Stimulated activated CD4-positive, alpha-beta T cell treated with anti-CD3 and anti-CD28 coated beads, TNF-alpha, amount 100 ng/mL, for 1 hour (primary cell): Measurements from ENCODE around the gene PBX1.

Experiments
- DNase-seq, 3 donors: peaks; one replicate each; pipeline ENCODE4 v3.0.0-alpha.2; 2020; ENCODE audit warnings: low read depth in 3 of 3, low spot score in 1 of 3

The PBX1 gene

DNA sequence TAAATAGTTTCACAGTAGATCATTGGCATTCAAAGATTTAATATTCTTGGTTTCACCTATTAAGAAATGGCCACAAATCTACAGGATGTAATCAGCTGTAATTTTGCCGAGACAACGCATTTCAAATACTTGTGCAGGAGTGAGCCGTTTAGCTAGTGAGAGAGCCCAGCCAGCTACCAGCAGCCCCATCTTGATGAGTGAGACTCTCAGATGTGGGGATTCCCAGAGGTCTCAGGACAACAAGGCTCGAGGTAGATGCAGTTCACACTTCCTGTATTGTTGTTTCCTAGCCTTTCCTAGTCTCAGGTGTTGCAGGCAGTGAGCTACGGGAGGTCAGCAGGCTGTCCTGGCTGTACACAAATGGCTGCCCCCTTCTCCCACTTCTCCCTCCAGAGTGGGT is 108.6 kb downstream of the PBX1 start:
- no peak for DNase-seq

GRCh38 chr1:164668491-164669400 is 109.8 kb downstream of the PBX1 start:
- no peak for DNase-seq

DNA sequence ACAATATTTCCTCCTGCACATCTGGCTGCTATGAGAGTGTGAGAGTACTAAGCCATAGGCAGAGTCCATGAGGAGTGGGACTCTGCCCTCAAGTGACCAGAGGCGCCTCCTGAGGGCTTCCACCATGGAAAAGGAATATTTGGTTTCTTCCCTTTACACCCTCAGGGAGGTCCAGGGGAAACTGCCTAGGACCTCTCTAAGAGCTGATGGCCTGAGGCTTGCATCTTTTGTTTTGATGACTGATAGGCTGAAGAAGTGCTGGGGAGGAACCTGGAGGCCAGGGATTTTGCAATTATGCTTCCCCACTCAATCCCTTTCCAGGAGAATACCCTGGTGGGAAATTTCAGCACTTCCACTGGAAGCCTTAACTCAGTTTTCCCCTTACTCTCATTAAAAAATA is 111.0 kb downstream of the PBX1 start:
- DNase-seq, result no peak

- no peak for DNase-seq
These were observed 111.8 kb downstream of the PBX1 start for GRCh38 chr1:164670786-164671185.

DNA sequence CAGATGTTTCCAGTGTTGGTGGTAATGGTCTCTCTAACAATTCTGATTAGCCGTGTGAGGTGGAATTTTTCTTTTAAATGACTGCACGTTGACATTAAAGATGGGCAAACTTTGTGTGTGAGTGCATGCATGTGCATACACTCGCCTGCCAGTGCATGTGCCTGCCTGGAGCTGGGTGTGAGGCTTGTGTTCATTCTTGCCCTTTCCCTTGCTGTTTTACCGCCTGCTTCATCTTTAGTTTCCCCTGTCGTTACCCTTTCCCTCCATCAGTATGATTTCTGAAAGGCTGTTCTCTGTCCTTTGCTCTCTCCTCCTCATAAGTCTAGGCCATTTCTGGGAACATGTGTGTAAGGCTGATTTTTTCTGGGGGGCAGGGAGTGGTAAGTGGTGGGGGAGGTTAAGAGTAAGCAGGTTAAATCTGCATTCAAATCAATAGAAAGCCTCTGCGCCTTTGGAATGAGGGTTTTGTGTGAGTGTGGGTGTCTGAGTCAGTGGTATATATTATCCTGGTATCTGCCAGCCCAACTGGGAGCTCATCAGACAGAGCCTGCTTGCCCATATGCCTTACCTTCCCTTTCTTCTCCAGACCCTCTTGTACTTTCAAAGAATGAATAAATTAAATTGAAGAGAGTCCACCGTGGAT is 112.5 kb downstream of the PBX1 start:
- DNase-seq, result no peak

GRCh38 chr1:164671966-164672571 is 113.1 kb downstream of the PBX1 start:
- no peak for DNase-seq

DNA sequence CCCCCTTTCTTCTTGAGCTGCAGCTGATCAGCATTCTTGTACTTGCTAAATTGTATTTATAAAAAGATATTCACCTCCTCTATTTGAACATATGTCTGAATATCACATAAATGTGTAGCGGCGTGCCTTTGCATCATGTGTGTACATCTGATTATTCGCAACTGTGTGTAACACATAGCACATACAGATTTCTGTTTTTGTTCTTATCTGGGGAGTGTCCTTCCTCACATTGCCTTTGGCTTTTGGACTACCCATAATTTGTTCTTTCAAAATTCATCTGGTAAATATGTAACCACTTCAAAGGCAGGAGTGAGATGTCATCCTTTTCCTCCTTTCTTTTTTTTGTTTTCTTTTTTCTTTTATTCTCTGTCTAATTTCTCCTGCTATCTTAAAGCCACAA is 113.6 kb downstream of the PBX1 start:
- no peak for DNase-seq

- no peak for DNase-seq
These were observed 114.7 kb downstream of the PBX1 start for GRCh38 chr1:164673584-164674214.

- no peak for DNase-seq
These were observed 116.4 kb downstream of the PBX1 start for GRCh38 chr1:164675342-164675904.

DNA sequence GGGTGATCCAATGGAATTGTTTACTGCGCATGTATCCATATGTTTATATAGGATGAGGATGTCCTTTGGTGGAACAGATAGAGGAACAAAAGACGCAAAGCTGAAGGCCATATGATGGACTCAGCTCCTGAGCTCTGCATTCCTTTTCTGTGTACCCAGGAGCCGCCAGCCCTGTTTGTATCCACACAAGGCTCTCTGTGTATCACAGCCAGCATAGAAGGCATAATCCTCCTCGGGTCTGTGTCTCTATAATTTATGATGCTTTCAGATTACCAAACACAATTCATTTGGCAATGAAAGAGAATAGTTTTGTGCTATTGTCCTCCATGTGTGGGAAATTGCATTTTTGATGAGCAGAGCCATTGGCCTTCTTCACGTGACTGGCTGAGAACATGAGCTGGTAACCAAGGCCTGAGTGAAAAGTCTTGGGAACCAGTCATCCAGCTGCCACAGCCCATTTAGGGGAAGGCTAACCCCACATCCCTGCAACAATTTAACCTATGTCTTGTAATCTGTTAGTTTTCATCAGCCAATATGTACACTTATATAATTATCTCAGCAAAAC is 119.2 kb downstream of the PBX1 start:
- no peak for DNase-seq

DNA sequence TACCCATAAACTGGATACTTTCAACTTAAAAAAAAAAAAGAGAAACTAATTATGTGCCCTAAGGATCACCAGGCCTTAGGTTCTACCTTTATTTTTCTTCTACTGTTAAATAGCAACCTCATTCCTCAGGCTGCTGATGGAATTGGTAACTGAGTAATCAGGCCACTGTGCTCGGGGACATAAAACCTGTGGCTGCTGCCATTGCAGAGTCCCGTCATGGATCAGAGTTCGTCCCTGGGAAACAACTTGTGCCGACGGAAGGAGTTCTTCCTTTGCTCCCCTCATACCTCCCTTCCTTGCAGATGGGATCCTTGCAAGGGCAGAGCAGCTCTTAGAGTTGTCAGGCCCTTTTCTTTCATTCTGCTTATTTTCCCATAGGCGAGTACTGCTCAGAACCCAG is 123.6 kb downstream of the PBX1 start:
- DNase-seq, result no peak

DNA sequence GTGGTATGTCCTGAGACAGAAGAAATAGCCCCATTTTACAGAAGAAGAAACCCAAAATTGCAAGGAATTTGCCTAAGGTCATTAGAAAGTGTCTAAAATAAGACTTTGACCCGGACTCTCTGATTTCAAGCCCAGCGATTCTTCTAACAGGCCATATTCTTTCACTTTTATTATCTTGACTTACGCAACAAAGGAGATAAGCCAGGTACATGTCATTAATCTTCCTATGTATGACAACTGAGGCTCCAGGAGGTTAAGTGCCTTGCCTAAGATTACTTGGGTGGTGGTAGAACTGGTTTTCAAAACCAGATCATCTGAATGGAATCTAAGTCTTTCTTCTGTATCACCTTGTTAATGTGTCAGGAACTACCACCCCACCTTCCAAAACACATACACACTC is 124.3 kb downstream of the PBX1 start:
- DNase-seq, result no peak

DNA sequence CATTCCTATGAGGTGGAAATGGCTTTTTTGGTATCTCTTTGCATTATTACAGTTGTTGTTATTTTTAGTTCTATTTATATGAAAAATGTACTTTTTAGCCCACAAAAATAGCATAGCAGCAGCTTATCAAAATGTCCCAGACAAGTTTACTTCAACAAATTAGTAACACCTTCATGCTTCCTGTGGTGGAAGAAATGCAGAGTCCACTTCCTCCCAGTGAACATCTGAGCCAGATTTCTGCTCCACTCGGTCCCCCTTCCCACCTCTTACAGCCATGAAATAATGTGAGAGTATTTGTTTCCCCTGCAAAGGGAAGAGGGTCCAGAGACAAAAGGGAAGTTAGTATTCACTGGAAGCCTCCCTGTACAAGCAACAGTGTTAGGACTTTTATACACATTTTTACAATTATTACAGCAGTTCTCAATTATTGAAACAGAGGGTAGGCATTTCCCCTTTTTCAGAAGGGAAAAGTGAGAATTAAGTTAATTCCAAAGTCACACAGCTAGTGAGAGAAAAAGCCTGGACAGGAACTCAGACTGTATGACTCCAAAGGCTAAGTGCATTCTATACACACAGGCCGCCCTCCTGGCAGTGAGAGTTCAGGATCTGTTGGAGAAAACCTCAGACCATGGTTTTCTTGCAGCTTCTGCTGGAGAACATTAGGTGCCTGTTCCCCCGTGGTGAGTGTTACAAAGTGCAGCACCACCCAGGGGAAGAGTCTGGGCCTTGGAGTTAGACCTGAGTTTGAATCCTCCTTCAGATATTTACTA is 126.5 kb downstream of the PBX1 start:
- no peak for DNase-seq

DNA sequence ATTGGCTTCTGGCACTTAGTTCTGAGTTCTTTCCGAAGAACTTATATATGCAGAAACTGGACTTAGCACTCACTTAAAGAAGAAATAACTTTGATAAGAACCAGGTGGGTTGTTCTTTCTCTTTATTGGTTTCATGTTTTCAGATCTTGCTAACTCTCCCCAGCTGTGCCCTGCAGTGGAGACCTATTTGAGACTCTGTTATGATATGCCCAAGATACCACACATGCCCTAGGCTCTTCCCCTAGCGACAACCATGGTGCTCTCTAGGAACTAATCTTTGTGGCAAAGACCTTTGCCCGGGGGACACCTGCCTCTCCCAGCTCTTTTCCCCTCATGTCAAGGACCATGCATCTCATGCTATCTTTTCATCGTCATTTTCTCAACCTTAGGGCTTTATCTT is 128.8 kb downstream of the PBX1 start:
- no peak for DNase-seq

- no peak for DNase-seq
These were observed 129.8 kb downstream of the PBX1 start for GRCh38 chr1:164688791-164689190.

DNA sequence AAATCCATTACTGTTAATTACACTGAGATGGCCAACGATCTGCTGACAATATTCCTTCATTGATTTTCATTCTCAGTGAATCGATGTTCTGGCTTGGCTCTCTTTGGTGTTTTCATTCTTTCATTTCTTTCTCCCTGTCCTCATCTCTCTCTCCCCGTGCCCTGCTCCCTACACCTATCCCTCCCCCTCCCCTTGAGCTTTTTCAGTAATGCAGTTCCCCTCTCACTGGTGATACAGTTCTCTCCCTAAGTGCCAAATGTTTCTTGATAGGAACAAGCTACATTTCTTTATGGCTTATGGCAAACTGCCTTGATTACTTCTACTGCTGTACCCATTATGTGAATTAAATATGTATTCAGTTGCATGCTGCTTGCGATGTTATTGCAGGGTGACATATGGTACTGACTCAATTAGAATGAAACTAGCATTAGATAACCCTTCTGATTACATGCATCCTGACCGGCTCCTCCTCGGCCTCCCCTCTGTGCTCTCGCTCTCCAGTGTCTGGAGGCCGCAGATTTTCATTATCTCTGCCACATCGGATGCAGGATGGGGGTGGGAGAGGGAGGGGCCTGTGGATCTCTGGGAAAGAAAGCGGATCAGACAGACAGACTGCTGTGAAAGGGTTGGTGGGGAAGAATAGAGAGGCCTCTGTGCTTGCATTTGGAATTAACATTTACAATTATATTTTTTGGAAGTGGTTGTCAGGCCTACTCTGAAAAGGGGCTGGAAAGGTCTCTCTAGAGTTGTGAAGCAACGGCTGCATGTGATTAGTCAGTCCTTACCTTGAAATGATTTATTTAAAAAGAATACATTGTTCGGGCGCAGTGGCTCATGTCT is 130.9 kb downstream of the PBX1 start:
- no peak for DNase-seq

DNA sequence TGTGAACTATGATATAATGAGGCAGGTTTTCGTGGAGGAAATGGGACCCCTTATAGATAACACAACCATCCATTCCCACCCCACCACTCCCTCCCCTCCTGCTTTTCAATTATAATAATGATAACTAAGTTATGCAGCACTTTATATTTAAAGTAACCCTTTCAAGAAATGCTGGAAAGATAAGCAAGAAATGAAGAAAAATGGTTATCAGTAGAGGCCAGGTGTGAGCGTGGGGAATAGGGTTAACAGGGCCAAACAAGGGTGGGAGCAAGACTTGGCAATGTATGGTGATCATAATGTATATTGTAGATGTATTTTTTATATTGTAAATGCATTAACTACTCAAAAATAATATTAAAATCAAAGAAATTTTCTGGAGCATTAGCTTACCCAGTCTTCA is 133.4 kb downstream of the PBX1 start:
- no peak for DNase-seq

DNA sequence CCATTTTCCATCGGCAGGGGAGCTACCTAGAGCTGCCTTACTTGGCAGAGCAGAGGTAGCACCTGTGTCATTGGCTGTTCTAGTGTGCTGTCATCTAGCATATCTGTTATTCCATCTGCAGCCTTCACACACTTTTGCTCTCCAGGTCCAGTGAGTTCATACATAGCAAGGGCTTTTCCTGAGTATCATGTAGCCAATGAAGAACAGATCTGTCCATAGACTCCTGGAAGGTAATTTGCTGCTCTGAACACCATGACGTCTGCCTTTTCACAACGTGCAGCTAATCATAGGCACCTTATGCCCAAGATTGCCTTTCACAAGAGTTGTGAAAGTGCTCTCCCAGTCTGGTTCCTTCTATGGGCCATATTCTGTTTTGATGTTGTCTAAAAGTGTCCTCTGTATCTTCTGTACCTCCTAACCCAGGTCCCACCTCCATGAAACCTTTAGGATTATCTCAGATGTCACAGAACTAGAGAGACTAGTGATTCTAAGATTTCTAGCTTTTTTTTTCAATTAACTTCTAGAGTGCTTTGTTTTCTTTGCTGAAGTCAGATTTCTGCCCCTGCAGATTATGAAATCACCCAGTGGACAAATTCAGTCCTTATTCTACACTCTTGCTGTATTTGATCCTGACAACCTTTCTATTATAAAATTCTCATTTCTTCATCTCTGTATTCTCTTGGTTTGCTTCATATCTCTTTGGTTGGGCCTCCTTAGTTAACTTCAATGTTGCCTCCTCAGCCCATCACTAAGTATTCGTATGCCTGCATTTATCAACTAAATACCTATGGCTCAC is 134.8 kb downstream of the PBX1 start:
- no peak for DNase-seq

GRCh38 chr1:164694505-164694904 is 135.5 kb downstream of the PBX1 start:
- no peak for DNase-seq
